GM12801 (cell line): Measurements from ENCODE around the gene TRABD.

Experiments
- CTCF ChIP-seq: IDR thresholded peaks from one replicate; pipeline ENCODE4 v1.5.1; 2011; ENCODE audit warnings: control low read depth; ENCODE audit not compliant: insufficient read length; ENCODE audit errors: extremely low read depth

Gene TRABD

GRCh38 chr22:50150161-50151129, 35.3 kb upstream of the TRABD start:
- no peak for TF ChIP-seq CTCF

DNA sequence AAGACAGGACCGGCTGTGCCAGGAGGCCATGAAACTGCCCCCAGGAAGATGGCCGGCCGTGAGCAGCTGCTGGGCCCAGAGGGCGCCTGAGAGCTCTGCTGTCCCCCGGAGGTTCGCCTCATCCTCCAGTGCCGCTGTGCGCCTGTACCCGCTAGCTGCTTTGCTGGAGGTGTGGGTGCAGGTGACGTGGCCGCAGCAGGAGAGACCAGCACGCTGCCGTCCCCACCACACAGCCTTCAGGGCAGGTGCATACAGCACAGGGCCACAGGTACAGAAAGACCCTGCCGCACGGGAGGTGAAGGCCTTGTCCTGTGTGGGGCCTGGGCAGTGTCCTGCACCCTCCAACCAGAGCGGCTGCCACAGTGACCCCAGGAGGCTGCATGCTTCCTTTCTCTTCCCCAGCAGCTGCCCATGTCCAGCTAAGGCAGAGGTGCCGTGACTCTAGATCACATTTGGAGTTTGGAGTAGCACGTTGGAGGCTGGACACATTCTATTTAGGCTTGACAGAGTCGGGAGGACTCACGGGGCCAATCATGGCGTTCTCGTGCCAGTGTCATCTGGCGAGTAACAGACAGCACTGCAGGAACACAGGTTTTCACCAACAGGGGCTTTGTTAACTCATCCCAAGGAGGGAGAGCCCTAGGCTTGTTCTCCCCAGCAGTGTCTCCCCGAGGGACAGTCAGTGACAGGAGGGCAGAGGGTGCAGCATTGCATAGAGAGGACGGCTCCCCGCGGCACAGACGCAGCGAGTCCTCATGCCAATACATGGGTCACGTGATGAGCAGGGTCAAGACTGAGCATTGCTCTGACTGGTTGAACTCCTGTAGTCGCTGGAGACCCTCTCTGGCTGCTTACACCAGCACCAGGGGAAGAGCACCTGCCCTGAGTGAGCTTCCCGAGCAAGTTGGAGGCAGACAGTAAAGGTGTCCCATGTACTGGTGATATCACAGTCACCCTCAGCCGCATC, 33.9 kb upstream of the TRABD start:
- TF ChIP-seq CTCF, result no peak

GRCh38 chr22:50153056-50153755, 32.5 kb upstream of the TRABD start:
- no peak for TF ChIP-seq CTCF

- TF ChIP-seq CTCF, result no peak
Measured at GRCh38 chr22:50153756-50154140, 32.0 kb upstream of the TRABD start.

- no peak for TF ChIP-seq CTCF
Measured at GRCh38 chr22:50157709-50158375, 27.9 kb upstream of the TRABD start.

- no peak for TF ChIP-seq CTCF
Measured at GRCh38 chr22:50160947-50161346, 24.8 kb upstream of the TRABD start.
